Measurements from ENCODE around the gene PCDH9.

- TF ChIP-seq, protein P1, sequence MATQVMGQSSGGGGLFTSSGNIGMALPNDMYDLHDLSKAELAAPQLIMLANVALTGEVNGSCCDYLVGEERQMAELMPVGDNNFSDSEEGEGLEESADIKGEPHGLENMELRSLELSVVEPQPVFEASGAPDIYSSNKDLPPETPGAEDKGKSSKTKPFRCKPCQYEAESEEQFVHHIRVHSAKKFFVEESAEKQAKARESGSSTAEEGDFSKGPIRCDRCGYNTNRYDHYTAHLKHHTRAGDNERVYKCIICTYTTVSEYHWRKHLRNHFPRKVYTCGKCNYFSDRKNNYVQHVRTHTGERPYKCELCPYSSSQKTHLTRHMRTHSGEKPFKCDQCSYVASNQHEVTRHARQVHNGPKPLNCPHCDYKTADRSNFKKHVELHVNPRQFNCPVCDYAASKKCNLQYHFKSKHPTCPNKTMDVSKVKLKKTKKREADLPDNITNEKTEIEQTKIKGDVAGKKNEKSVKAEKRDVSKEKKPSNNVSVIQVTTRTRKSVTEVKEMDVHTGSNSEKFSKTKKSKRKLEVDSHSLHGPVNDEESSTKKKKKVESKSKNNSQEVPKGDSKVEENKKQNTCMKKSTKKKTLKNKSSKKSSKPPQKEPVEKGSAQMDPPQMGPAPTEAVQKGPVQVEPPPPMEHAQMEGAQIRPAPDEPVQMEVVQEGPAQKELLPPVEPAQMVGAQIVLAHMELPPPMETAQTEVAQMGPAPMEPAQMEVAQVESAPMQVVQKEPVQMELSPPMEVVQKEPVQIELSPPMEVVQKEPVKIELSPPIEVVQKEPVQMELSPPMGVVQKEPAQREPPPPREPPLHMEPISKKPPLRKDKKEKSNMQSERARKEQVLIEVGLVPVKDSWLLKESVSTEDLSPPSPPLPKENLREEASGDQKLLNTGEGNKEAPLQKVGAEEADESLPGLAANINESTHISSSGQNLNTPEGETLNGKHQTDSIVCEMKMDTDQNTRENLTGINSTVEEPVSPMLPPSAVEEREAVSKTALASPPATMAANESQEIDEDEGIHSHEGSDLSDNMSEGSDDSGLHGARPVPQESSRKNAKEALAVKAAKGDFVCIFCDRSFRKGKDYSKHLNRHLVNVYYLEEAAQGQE (IDR thresholded peaks at IDR 0.05; ENCODE audit: low read depth, low read length), result no peak
- TF ChIP-seq, protein P2, sequence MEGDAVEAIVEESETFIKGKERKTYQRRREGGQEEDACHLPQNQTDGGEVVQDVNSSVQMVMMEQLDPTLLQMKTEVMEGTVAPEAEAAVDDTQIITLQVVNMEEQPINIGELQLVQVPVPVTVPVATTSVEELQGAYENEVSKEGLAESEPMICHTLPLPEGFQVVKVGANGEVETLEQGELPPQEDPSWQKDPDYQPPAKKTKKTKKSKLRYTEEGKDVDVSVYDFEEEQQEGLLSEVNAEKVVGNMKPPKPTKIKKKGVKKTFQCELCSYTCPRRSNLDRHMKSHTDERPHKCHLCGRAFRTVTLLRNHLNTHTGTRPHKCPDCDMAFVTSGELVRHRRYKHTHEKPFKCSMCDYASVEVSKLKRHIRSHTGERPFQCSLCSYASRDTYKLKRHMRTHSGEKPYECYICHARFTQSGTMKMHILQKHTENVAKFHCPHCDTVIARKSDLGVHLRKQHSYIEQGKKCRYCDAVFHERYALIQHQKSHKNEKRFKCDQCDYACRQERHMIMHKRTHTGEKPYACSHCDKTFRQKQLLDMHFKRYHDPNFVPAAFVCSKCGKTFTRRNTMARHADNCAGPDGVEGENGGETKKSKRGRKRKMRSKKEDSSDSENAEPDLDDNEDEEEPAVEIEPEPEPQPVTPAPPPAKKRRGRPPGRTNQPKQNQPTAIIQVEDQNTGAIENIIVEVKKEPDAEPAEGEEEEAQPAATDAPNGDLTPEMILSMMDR (IDR thresholded peaks at IDR 0.05), result no peak
These were observed 870.1 kb downstream of the PCDH9 start for GRCh38 chr13:66359910-66360552.

Measured in SK-N-SH (cell line).